Activated CD8-positive, alpha-beta memory T cell treated with anti-CD3 and anti-CD28 coated beads, Interleukin-2, amount 50 U/mL, for 48 hours (primary cell): Measurements from ENCODE around the gene SLC1A1.

Experiments
- DNase-seq: peaks from one replicate; pipeline ENCODE4 v3.0.0-alpha.2; 2020

Gene SLC1A1

GRCh38 chr9:4489919-4490704, at the start of gene SLC1A1:
SLC1A1 (plus strand) TSS chr9:4490468; CDS start chr9:4490680, 212 bp downstream.
- peak; percentile 70 for DNase-seq

DNA sequence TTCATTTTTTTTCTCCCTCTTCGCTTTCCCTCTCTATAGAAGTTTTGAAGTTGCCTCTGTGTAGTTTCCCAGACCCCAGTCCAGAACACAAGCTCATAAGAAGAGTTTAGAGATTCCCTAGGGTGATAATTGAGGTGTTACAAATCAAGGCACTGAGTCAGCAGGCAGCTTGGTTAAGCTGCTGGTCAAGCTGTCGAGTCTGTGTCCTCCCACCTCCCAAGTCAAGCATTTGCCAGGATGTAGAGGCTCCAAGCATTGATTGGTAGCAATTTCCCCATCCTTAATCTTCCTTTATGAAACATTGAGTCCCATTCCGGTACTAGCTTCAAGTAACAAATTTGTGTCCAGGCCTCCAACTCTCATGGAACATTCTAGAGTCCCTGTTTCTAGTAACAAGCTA, 47.5 kb upstream of the SLC1A1 start:
- DNase-seq = no peak

DNA sequence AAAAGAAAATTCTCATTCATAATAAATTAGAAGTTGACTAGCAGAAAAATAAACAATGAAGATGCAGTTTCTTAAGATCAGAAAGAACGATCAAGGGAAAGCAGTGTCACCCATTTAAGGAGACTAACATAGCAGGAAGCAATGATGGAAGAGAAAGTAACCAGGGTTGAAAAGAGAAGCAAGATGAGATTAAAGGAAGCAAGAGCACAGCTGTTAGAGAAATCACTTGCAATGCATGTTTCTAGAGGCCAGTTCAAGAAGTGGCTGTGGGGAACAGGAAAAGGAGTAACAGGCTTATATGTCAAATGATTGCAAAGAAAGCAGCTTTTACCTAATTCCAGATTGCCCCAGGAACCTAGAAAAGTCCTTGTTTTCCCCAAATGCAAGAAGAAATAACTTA, 46.8 kb upstream of the SLC1A1 start:
- no peak for DNase-seq

GRCh38 chr9:4461437-4461836, 28.8 kb upstream of the SLC1A1 start:
- DNase-seq = no peak

- no peak for DNase-seq
These were observed 26.4 kb upstream of the SLC1A1 start for GRCh38 chr9:4463824-4464223.

DNA sequence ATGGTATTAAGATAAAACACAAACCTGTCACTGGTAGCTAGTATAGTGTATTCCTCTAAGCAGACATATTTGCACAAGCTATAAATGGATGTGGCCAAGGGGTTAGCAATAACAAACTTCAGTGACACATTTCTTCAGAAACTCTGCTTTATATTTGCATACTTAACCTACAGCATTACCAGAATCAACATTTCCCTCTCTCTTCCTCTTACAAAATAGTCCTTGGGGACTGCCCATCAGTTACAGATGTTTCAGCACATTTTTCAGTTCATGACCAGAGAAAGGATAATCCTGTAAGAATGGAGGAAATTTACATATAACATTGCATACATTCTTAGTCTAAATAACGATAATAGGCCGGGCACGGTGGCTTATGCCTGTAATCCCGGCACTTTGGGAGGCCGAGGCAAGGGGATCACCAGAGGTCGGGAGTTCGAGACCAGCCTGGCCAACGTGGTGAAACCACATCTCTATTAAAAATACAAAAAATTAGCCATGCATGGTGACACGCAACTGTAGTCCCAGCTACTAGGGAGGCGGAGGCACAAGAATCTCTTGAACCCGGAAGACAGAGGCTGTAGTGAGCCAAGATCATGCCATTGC, 25.3 kb upstream of the SLC1A1 start:
- DNase-seq = no peak

DNA sequence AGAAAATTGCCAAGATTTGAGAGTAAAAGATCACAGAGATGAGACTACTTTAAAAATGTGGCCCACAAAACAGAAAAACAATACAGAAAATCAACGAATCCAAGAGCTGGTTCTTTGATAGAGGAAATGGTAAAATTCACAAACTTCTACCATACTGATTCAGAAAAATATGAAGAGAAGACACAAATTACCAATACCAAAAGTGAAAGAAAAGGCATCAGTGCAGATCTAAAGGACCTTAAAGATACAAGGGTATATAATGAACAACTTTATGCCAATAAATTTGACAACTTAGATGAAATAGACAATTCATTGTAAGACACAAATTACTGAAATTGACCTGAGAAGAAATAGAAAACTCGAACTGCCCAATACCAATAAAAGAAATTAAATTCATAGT, 24.4 kb upstream of the SLC1A1 start:
- no peak for DNase-seq

DNA sequence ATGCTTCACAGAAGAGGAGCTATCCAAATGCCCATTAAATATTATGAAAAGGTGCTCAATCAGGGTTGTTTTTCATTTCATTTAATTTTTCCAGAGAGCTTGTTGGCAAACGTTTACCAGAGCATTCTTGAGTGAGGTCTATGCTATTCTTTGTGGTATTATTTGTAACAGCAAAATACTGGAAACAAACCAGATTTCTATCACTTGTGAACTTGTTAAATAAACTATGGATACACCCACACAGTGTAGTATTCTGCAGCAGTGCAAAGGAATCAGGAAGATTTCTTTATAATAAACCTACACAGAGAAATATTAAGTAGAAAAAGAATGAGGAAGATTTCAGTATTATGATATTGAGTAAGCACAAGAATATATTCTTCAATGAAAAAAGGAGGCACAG, 15.0 kb upstream of the SLC1A1 start:
- DNase-seq = no peak

DNA sequence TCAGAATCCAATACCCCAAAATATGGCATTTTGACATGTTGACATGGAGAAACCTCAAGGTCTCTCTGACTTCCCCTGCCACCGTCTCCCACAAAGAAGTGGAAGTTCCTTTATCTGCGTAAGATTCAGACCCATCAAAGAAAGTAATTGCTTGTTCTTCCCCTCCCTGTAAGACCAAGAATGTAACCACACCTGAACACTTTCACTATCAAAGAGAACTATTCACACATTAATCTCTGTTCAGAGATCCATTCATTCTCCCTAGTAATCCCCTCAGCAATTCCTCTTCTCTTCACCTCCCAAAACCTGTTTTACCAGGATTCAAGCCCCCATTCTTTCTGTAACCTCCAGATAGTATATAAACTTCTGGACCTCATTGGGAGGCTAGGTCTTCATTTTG, 4.1 kb upstream of the SLC1A1 start:
- DNase-seq = no peak

GRCh38 chr9:4489562-4489918, 728 bp upstream of the SLC1A1 start:
- no peak for DNase-seq

DNA sequence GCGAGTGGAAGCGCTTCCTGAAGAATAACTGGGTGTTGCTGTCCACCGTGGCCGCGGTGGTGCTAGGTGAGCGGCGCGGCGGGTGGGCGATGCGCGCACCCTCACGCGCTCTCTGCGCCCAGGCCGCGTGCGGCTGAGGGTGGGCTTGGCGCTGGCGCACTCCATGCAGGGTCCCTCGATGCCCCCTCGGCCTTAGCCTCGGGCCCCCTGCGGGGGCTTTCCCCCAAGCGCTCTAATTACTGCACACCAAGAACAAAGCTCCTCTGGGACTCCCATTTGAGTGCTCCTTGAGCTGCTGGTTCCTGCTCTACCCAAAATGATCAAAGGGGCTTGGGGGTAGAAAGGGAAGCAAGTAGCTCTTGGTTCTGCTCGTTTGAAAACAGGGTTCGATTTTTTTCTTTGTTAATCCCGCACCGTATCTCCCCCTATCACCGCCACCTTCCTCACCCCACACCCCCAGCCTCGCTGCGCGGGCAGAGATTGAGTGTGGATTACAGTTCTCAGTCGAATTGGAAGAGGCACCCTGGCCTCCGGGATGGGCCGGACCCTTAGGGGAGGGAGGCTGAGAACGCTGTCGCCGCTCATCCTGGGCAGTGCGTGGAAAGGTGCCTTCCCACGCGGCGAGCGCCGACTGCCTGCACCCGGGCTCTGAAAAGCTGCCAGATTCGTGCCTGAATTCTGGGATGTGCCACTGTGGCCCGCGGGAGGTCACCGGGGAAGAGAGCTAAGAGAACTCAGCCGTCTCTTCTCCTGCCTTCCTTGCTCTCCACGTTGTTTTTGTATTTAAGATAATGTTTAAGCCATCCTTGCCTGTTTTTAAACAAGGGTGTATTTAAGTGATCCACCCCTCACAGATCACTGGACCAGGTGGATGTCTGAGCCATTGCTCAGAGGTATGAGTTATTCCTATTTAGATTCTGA, 697 bp downstream of the SLC1A1 start:
- no peak for DNase-seq

DNA sequence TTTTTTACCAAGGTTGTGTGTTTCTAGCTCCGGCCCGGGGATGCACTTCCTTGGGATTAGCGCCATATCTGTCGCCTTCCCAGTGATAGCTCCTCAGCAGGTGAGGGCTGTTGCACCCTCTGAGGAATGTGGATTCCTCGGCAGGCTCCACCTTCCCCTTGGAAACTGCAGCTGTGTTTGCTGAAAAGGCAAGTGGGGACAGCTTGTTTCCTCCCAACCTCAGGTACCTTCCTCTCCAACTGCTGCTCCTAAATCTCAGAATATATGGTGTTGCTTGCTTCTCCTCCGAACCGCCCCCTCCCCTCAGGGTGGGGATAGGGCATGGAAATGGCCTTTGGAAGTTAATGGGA, 1.3 kb downstream of the SLC1A1 start:
- no peak for DNase-seq

- no peak for DNase-seq
These were observed 4.1 kb downstream of the SLC1A1 start for GRCh38 chr9:4494332-4494731.

GRCh38 chr9:4494806-4495205, 4.5 kb downstream of the SLC1A1 start:
- no peak for DNase-seq

DNA sequence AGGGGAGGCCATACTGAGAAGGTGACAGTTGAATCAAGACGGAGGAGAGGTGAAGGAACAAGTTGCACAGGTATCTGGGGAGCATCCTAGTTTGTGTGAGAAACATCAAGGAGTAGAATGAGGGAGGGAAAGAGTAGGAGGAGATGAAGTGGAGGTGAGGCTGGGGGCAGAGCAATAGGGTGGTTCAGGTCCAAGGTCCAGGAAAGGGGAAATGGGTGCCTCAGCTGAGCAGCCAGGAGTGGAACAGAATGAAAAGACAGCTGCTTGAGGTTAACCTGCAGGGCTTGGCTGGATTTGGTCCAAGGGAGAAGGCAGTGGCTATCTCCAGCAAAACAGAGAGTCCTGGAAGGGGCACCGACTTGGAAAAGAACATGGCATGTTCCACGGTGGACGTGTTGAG, 5.3 kb downstream of the SLC1A1 start:
- DNase-seq = no peak

DNA sequence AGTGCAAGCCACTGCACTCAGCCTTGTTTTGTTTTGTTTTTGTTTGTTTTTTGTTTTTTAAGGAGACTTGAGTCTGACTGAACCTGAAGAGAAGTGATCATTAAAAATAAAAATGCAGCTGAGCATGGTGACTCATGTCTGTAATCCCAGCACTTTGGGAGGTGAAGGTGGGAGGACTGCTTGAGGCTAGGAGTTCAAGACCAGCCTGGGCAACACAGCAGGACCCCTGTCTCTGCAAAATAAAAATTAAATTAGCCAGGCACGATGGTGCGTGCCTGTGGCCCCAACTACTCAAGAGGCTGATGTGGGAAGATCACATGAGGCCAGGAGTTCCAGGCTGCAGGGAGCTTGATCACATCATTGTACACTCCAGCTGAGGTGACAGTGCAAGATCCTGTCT, 6.2 kb downstream of the SLC1A1 start:
- DNase-seq = no peak

DNA sequence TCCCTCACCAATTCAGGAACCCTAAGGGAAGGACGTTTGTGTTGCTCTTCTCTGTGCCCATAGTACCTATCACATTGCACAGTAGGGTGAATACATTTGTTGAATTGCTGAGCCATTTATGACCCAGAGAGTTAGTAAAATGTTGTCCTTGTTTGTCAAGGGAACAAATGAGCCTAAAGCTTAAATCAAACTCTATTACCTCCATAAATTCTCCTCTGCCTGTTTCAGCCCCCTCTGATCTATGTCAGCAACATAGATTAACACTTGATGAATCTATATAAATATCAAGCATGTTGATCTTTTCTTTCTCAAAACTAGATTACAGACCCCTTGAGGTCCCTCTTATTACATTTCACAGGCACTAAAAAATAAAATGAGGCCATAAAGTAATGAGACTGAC, 7.1 kb downstream of the SLC1A1 start:
- DNase-seq = no peak

DNA sequence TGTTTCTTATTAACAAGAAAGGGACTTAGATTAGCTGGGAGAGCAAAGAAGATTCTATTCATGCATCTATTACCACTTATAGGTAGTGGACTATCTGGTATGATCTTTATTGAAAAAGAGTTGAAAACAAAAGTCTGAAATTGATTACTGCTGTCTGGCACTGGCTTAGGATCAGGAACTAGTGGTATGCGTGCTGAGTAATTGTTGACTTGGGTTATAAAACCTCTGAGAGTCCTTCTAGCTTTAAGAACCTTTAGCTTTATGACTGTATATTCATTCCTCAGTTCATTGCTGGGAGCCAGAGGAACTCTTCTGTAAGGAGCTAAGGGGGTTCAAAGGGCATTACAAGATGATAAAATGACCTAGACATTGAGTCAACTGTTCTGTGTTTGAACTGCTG, 7.6 kb downstream of the SLC1A1 start:
- DNase-seq = no peak

DNA sequence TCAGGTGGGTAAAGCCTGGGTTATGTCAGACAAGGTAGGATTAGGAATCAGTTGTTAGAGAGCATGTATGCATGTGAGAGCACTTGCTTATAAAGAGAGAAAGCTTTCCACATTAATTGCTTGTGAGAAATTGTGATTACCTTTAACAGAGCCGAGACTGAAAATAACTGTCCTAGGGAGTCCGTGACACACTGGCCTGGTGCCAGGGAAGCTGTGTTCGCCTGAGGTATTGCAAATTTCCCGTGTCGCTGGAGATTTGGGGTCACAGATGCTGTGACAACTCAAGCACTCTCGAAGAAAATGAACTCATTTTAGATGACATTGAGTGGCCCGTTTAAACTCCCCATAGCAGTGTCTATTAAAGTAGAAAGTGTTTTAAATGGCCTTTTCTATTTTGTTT, 9.6 kb downstream of the SLC1A1 start:
- no peak for DNase-seq

DNA sequence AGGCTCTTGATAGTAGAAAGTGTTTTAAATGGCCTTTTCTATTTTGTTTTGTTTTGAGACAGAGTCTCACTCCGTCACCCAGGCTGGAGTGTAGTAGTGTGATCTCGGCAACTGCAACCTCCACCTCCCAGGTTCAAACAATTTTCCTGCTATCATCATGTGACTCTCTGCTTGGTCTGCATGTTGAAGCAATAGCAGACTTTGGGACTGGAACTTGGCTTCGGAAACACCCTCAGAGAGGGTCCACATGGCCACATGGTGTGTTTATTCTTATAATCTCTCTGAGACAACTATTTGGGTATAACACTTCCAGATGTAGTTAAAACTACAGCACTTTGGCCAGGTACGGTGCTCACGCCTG, 10.9 kb downstream of the SLC1A1 start:
- no peak for DNase-seq

DNA sequence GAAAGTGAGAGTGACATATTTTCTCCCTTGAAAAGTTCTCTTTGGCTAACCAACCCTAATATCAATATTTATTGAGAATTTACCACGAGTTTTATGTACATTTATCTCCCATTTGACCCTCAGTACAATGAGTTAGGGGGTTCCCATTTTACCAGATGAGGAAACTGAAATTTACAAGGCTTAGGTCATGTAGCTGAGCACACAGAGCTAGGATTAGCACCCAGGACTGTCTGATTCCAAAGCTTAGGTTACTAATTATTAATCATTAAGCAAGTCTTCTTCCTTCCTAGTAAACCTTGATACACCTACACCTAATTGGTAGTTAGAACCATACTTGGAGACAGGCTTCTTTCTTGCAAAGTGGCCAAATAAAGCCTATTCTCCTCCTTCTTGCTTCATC, 12.2 kb downstream of the SLC1A1 start:
- no peak for DNase-seq

DNA sequence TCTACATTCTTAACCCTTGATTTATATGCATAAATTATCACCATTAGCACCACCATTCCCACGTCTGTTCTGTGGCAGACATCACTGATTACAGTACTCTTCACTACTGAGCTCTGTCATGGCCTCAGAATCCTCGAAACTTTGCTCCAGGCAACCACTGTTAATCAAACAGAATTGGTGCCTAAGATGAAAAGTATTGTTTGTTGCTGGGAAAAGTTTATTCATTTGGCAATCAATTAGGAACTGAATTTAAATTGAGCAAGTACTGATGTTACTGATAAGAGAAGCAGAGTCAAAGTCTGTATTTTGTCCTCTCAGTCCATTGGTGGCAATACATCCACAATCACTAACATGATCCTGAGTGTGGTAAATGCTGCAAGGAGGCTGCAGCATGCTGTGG, 12.8 kb downstream of the SLC1A1 start:
- no peak for DNase-seq

DNA sequence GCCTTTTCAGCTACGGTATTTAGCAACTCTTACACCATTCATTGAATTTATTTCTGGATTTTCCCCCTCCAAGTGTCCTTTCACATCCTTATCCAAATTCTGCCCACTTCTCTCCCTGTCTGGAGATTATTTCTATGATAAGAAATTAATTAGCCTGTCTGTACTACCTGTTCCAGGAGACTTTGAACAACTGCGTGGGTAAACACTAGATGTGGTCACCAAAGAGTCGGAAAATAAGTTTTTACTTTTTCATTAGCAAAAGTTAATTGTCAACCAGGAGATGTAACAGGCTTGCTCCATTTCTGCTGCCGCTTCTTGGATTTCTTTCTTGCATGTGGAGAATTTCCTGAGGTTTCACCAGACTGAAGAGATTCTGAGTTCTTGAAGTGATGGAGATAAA, 14.0 kb downstream of the SLC1A1 start:
- DNase-seq = no peak

DNA sequence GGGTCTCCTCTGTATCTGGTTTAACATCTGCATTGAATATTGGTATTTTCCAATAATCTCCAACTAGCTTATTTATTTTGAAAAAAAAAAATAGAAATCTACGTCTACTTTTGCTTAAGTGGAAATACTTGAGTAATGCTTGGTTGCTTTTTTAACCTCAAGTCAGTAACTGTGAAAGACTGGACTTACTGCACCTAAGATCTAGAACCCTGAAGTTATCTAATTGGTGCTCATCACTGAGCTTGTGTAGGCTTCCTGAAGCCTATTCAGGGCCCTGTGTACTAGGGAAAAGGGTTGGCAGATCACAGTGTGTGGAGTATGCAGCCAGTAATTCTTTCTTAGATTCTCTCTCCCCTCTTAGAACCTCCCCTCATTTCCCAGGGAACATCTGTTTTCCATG, 16.2 kb downstream of the SLC1A1 start:
- DNase-seq = no peak
